GM10847 (cell line): Measurements from ENCODE around the gene NME3.

Experiments used
- POLR2A ChIP-seq: IDR thresholded peaks from 2 replicates; pipeline ENCODE4 v1.6.1; 2011; ENCODE audit not compliant: insufficient read length; ENCODE audit errors: extremely low read depth

NME3 gene

GRCh38 chr16:1808691-1809090 lies 37.3 kb upstream of the NME3 start:
- no peak for TF ChIP-seq POLR2A

DNA sequence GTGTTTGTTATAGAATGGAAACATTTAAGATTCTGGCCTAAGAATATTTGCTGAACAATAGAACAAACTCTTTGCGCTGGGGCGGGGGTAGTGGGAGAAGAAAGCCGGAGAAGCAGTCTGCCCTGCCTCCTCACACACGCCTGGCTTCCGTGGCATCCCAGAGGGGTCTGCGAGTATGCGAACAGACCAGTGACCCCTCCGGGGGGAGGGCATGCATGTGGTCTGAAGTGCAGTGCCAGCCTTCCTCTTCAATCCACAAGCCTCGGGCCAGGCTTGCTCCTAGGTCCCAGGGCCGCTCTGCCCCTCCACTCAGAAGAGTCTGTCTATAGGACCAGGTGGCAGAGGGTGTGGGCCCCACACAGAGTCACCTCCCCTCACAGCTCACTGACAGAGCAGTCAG lies 36.3 kb upstream of the NME3 start:
- no peak for TF ChIP-seq POLR2A

DNA sequence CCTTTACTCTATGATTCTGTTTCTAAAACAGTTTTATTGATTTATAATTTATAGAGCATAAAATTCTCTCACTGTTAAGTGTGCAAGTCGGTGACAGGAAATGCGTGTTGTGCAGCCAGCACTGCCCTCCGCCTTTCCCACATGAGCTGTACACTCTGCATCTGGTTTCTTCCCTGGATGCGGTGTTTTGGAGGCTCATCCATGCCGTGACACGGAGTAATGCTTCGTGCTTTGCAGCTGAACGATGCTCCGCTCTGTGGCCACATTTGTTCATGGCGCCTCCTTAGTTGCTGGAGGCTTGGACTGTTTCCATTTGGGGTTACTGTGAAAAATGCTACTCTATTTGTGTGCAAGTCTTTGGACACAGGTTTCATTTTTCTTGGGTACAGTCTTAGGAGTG lies 29.4 kb upstream of the NME3 start:
- no peak for TF ChIP-seq POLR2A

GRCh38 chr16:1794908-1795666 lies 23.7 kb upstream of the NME3 start:
- no peak for TF ChIP-seq POLR2A

GRCh38 chr16:1794221-1794871 lies 23.0 kb upstream of the NME3 start:
- TF ChIP-seq POLR2A: no peak

- no peak for TF ChIP-seq POLR2A
Observed at GRCh38 chr16:1793578-1794220, 22.4 kb upstream of the NME3 start, which contains the start of gene IGFALS. TSS of gene IGFALS (minus strand) at chr16:1793705. CDS start at chr16:1793652, 53 bp downstream.

- no peak for TF ChIP-seq POLR2A
Observed at GRCh38 chr16:1792836-1793577, 21.7 kb upstream of the NME3 start.

DNA sequence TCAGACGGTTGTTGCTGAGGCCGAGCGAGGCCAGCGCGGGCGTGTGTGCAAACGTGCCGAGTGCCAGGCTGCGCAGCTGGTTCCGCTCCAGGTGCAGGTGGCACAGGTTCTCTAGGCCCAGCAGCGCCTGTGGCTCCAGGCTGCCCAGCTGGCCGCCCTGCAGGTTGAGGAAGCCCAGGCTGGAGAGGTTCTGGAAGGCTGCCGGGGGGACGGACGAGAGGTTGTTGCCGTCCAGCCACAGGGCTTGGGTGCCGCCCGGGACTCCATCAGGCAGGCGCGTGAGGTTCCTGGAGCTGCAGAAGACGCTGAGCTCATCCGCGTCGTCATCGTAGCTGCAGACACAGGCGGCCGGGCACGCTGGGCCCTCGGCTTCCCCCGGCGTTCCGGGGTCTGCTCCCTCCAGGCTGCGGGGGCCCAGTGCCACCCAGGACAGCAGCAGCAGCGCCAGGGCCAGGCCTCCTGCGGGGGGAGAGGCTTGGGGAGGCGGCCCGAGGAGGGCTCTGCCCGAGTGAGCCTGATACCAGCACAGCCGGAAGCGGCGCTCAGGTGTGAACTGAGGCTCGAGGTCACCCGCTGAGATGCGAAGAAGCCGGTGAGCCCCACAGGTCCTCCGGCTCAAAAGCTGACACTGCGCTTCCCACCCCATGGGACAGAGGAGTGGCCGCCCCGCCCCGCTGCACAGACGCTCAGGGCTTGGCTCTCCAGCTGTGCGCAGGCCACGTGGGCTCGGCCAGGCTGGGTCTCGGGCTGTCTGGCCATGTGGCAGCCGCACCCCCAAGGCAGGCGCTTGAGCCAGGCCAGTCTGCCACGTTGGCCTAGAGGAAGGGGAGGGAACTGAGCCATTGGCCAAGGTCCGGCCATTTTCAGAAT lies 20.8 kb upstream of the NME3 start:
- TF ChIP-seq POLR2A: no peak

DNA sequence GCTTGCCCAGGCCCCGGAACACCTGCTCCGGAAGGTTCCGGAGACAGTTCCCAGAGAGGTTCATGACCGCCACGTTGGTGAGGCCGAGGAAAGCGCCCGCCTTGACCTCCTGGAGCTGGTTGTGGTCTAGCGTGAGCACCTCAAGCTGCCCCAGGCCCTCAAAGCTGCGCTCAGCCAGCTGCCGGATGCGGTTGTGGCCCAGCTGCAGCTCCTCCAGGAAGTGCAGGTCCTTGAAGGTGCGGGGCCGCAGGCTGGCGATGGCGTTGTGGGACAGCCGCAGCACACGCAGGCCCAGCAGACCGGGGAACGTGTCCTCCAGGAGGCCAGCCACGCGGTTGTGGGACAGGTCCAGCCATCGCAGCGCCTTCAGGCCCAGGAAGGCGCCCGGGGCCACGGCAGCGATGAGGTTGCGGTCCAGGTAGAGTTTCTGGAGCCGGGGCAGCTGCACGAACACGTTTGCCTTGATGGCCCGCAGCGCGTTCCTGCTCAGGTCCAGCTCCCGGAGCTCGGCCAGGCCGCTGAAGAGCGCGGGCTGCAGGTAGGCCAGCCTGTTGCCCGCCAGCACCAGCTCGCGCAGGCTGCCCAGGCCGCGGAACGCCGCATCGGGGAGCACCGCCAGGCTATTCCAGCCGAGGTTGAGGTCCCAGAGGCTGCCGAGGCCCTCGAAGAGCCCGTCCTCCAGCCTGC lies 20.1 kb upstream of the NME3 start:
- no peak for TF ChIP-seq POLR2A

- TF ChIP-seq POLR2A: no peak
Observed at GRCh38 chr16:1790611-1791255, 19.4 kb upstream of the NME3 start.

DNA sequence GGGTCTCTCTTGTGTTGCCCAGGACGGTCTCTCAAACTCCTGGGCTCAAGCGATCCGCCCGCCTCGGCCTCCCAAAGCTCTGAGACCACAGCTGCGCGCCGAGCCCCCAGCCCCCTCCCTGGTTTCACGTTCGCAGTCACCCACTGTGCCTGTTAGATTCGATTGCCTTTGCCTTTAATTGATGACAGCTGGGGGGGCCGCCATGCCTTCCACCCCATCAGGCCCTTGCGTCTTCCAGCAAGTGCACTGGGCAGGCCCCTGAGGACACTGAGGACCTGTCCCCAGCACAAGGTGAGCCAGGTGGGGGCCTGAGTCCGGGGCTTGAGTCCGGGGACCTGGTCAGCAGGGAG lies 18.9 kb upstream of the NME3 start:
- TF ChIP-seq POLR2A: no peak

DNA sequence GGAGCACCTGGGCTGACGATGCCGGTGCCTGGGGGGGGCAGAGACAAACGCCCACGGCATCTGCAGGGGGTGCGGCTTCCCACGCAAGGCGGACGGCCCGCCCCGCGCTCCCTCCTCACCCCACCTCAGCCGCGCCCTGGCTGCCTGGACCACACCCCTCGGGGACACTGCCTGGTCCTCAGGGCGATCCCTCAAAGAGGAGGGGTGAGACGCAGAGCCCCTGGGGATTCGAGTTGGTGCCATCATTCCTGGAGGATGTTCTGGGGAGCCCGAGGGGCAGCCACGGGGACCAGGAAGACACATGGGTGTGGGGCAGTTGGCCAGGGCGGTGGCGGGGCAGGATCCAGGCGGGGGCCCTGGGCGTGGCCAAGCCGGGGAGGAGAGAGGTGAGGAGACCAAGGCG lies 18.3 kb upstream of the NME3 start:
- TF ChIP-seq POLR2A: no peak

DNA sequence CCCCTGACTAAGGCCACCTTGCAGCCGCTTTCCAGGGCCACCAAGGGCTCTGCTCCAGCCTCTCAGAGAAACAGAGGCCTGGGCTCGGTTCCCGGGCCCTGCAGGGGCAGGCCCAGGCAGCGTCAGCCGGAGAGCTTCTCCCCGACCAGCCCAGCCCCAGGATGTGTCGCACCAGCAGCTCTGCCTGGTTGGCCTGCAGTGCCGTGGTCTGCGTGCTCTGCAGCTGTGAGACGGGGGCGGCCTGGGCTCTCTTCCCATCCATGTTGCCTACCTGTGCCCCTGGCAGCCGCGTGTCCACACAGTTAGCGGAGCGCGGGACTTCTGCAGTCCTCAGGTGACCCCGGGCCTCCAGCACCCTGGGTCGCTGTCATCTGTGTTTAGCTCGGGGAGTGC lies 17.4 kb upstream of the NME3 start:
- TF ChIP-seq POLR2A: no peak
